Ectodermal cell (in vitro differentiated cells): ENCODE data around the gene MAEA.

Experiments used
- H3K27ac ChIP-seq: 2 replicates; pipeline ENCODE4 v1.7.0; 2013; ENCODE audit warnings: mild to moderate bottlenecking, low read depth, low read length; ENCODE audit not compliant: insufficient read depth, poor library complexity, severe bottlenecking
- H3K27me3 ChIP-seq: 2 replicates; pipeline ENCODE4 v1.7.0; 2013; ENCODE audit warnings: mild to moderate bottlenecking, low read length; ENCODE audit not compliant: insufficient read depth, control insufficient read depth, poor library complexity, severe bottlenecking
- H3K36me3 ChIP-seq: one replicate; pipeline ENCODE4 v1.7.0; 2013; ENCODE audit warnings: low read length; ENCODE audit not compliant: control insufficient read depth, insufficient read depth
- H3K4me1 ChIP-seq: one replicate; pipeline ENCODE4 v1.7.0; 2013; ENCODE audit warnings: low read length; ENCODE audit not compliant: control insufficient read depth, insufficient read depth
- H3K4me3 ChIP-seq: 2 replicates; pipeline ENCODE4 v1.7.0; 2013; ENCODE audit warnings: low read depth, low read length, control low read depth; ENCODE audit not compliant: insufficient read depth
- H3K9me3 ChIP-seq: 2 replicates; pipeline ENCODE4 v1.7.0; 2013; ENCODE audit warnings: mild to moderate bottlenecking, low read length, moderate library complexity; ENCODE audit not compliant: control insufficient read depth
- WGBS, 2 experiments: methylation state at CpG; one replicate each; pipeline ENCODE4 v1.1.7; 2013; ENCODE audit warnings: missing lambda C conversion rate in 2 of 2; 5-methylcytosine and 5-hydroxymethylcytosine counted together

MAEA gene

GRCh38 chr4:1381944-1382541 lies 92.4 kb downstream of the MAEA start:
- H3K27me3 ChIP-seq, result no peaks in the 10 kb centered on the region
- H3K4me1 ChIP-seq, result peaks cover 11% of the 10 kb centered on the region
- H3K4me3 ChIP-seq, result no peak overlapping the region
- H3K36me3 ChIP-seq, result no peaks in the 10 kb centered on the region
- H3K9me3 ChIP-seq, result no peaks in the 10 kb centered on the region
- no peak overlapping the region for H3K27ac ChIP-seq
- 93 to 94% methylated on average over 24 of the region's 24 CpGs for WGBS, 2 experiments

GRCh38 chr4:1382776-1383727 lies 93.4 kb downstream of the MAEA start:
- H3K9me3 ChIP-seq, result no peaks in the 10 kb centered on the region
- H3K4me3 ChIP-seq, result no peak overlapping the region
- no peaks in the 10 kb centered on the region for H3K36me3 ChIP-seq
- H3K27ac ChIP-seq, result no peak overlapping the region
- no peaks in the 10 kb centered on the region for H3K27me3 ChIP-seq
- WGBS, 2 experiments, result 88 to 89% methylated on average over 27 of the region's 27 CpGs
- peaks cover 11% of the 10 kb centered on the region for H3K4me1 ChIP-seq

- peaks cover 11% of the 10 kb centered on the region for H3K4me1 ChIP-seq
- no peaks in the 10 kb centered on the region for H3K36me3 ChIP-seq
- no peak overlapping the region for H3K27ac ChIP-seq
- no peak overlapping the region for H3K4me3 ChIP-seq
- H3K9me3 ChIP-seq, result no peaks in the 10 kb centered on the region
- H3K27me3 ChIP-seq, result no peaks in the 10 kb centered on the region
- WGBS, 2 experiments, result 96% methylated on average over 34 of the region's 34 CpGs
Observed at GRCh38 chr4:1383728-1384591, 94.3 kb downstream of the MAEA start.

DNA sequence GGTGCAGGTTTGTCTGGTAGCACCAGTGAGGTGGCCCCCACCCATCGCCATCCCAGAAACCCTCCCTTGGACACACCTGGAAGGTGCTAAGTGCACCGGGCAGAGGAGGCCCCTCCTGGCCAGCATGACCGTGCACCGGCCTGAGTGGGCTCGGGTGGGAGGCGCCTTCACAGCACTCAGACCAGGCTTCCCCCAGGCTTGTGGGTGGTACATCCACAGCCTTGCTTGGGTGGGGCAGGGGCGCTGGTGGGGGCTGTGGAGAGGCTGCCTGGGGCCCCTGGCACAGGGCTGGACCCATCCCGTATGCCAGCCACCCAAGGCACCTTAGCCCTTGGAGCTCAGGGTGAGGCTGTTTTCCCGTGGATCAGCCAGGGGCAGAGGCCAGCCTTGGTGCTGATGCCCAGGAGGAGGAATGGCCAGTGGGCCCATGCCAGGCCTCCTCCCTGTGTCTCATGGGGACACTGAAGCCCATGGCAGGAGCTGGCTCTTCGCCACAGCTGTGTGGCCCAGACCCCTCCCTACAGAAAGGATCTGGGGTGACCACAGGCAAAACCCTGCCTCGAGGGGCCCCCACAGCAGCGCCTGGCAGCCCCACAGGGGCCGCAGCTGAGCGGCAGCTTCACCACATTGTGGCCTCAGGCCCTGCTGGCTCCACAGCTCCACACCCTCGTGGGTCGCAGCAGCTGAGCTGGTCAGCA lies 95.1 kb downstream of the MAEA start:
- Histone ChIP-seq H3K9me3 (no peaks in the 10 kb centered on the region), H3K27ac (no peak overlapping the region), H3K4me1 (peaks cover 11% of the 10 kb centered on the region), H3K36me3 (no peaks in the 10 kb centered on the region), H3K4me3 (no peak overlapping the region), H3K27me3 (no peaks in the 10 kb centered on the region)
- 94 to 95% methylated on average over 16 of the region's 16 CpGs for WGBS, 2 experiments

GRCh38 chr4:1385373-1386340 lies 96.0 kb downstream of the MAEA start:
- Histone ChIP-seq H3K4me1 (peaks cover 11% of the 10 kb centered on the region), H3K9me3 (no peaks in the 10 kb centered on the region), H3K27ac (no peak overlapping the region), H3K4me3 (no peak overlapping the region), H3K36me3 (no peaks in the 10 kb centered on the region), H3K27me3 (no peaks in the 10 kb centered on the region)
- 94 to 96% methylated on average over 44 of the region's 44 CpGs for WGBS, 2 experiments
